ENCODE measurements around the gene FAM81A.
"Not testable (repeated sequence)": the region's sequence is repeated elsewhere in the genome, so short reads cannot be mapped to it uniquely, and the experiment has no call there.

DNA sequence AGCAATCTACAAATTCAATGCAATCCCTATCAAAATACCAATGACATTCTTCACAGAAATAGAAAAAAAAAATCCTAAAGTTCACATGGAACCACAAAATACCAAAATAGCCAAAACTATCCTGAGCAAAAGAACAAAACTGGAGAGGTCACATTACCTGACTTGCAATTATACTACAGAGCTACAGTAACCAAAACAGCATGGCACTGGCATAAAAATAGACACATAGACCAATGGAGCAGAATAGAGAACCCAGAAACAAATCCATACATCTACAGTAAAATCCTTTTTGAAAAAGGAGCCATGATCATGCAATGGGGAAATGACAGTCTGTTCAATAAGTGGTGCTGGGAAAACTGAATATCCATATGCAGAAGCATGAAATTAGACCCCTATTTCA lies 51.5 kb downstream of the FAM81A start:
- TF ChIP-seq CTCF, POLR2A (IDR thresholded peaks at IDR 0.05): not testable (repeated sequence)
